ENCODE data around the gene TASP1.
"Not testable (repeated sequence)": the region's sequence is repeated elsewhere in the genome, so short reads cannot be mapped to it uniquely, and the experiment has no call there.

Gene TASP1

GRCh38 chr20:13644010-13644409 lies 5.3 kb upstream of the TASP1 start:
- DNase-seq = peak; percentile 74

- DNase-seq = no peak
These were observed 392 bp upstream of the TASP1 start for GRCh38 chr20:13639150-13639497.

GRCh38 chr20:13638162-13638495 lies 603 bp downstream of the TASP1 start:
- peak; percentile 11 for DNase-seq

- DNase-seq = no peak
These were observed 6.3 kb downstream of the TASP1 start for GRCh38 chr20:13632431-13632830.

- DNase-seq = peak; percentile 55
These were observed 11.2 kb downstream of the TASP1 start for GRCh38 chr20:13627525-13627924.

GRCh38 chr20:13626724-13627123 lies 12.0 kb downstream of the TASP1 start:
- DNase-seq = no peak

- no peak for DNase-seq
These were observed 13.3 kb downstream of the TASP1 start for GRCh38 chr20:13625304-13625979.

- DNase-seq = peak; percentile 59
These were observed 19.3 kb downstream of the TASP1 start for GRCh38 chr20:13619415-13619814.

GRCh38 chr20:13618456-13618855 lies 20.3 kb downstream of the TASP1 start:
- not testable (repeated sequence) for DNase-seq

GRCh38 chr20:13617585-13617984 lies 21.1 kb downstream of the TASP1 start:
- DNase-seq = not testable (repeated sequence)

GRCh38 chr20:13616713-13617112 lies 22.0 kb downstream of the TASP1 start:
- not testable (repeated sequence) for DNase-seq

GRCh38 chr20:13613917-13614316 lies 24.8 kb downstream of the TASP1 start:
- peak; percentile 16 for DNase-seq

GRCh38 chr20:13611611-13612125 lies 27.1 kb downstream of the TASP1 start:
- no peak for DNase-seq

- no peak for DNase-seq
These were observed 28.5 kb downstream of the TASP1 start for GRCh38 chr20:13610184-13610583.

- DNase-seq = no peak
These were observed 30.7 kb downstream of the TASP1 start for GRCh38 chr20:13608066-13608465.

GRCh38 chr20:13593423-13593822 lies 45.3 kb downstream of the TASP1 start:
- DNase-seq = not testable (repeated sequence)

GRCh38 chr20:13588049-13588448 lies 50.7 kb downstream of the TASP1 start:
- DNase-seq = no peak

- DNase-seq = no peak
These were observed 51.4 kb downstream of the TASP1 start for GRCh38 chr20:13587370-13587769.

GRCh38 chr20:13586133-13586532 lies 52.6 kb downstream of the TASP1 start:
- no peak for DNase-seq

GRCh38 chr20:13581451-13581850 lies 57.3 kb downstream of the TASP1 start:
- peak; percentile 4 for DNase-seq

- no peak for DNase-seq
These were observed 58.0 kb downstream of the TASP1 start for GRCh38 chr20:13580707-13581106.

GRCh38 chr20:13574071-13574470 lies 64.7 kb downstream of the TASP1 start:
- no peak for DNase-seq

- no peak for DNase-seq
These were observed 67.1 kb downstream of the TASP1 start for GRCh38 chr20:13571662-13572061.

GRCh38 chr20:13567663-13568062 lies 71.1 kb downstream of the TASP1 start:
- DNase-seq = no peak

- no peak for DNase-seq
These were observed 74.9 kb downstream of the TASP1 start for GRCh38 chr20:13563854-13564253.
